ENCODE results near the gene QKI. TPM values are rescaled to one million over a fixed set of nuclear protein-coding genes. Genes with fewer than 3 reads are reported as not detected.
"Not testable (repeated sequence)": the region's sequence is repeated elsewhere in the genome, so short reads cannot be mapped to it uniquely, and the experiment has no call there.

The QKI gene
- total RNA-seq (2014; rRNA removed; shearing (Covaris generic)): 61.1 and 62.9 TPM in 2 replicates
- polyA plus RNA-seq (2015; cell fraction: cytosol; rRNA removed): 55.8 and 82.3 TPM in 2 replicates
- polyA plus RNA-seq (2015; cell fraction: nucleus; rRNA removed): 33.4 and 35.4 TPM in 2 replicates

DNA sequence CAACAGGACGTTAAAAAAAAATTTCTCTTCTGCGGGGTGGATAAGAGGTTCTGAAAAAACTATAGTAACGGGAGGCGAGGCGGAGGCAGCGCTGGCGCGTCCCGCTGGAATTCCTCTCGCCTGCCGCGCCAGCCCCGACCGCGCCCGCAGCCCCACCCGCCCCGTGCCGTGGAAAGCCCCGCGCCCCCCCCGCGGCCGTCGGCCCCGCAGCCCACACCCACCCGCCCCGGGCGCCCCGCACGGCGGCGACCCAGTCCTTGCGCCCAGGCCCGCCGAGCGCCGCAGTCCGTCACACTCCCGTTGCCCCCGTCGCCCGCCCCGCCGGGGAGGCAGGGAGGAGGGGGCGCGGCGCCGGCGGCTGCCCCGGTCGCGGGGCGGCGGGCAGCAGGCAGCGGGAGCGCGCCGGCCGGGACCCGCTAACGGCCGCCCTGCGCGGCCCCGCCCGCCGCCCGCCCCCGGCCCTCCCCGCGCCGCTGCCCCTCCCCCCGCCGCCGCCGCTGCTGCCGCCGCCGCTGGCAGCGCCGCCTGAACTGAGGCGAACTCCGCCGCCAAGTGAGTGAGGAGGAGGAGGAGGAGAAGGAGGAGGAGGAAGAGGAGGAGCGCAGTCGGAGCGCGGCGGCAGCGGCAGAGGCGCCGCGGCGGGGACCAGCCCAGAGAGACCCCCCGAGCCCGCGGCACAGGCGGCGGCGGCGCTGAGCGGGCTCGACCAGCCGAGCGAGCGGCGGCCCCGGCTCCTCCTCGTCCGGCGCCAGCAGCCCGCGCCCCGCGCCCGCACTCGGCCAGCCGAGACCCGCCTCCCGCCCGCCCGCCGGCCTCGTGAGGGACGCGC, at the start of gene QKI:
QKI (plus strand) TSS at position 602 of the 829 bp plus-strand sequence. CDS start 476 bp downstream, outside the sequence.
- in situ Hi-C loops (cut with HindIII; ENCODE audit: low pct_unique_long_range_greater_than_20kb, low sequenced_read_pairs): no loop called here
- peak; percentile 67 for DNase-seq (ENCODE audit: low read depth, low spot score)

DNA sequence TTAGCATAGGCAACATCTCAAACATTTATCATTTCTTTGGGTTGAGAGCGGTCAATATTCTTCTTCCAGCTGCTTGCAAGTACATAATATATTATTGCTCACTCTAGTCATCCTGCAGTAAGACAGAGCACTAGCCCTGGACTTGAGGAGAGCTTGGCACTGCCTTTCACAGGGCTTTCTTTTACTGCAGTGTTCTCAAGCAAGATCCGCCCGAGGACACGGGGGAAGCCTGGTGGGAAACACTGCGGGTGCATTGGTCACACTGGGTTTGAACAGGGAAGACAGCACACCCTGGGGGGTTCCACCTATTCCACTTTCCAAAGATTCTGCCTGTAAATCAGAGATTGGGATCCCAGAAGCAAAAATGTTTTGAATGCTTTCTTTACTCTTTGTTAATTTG, 48.2 kb upstream of the QKI start:
- in situ Hi-C loops (cut with HindIII; ENCODE audit: low pct_unique_long_range_greater_than_20kb, low sequenced_read_pairs): no loop called here
- no peak for DNase-seq (ENCODE audit: low read depth, low spot score)

DNA sequence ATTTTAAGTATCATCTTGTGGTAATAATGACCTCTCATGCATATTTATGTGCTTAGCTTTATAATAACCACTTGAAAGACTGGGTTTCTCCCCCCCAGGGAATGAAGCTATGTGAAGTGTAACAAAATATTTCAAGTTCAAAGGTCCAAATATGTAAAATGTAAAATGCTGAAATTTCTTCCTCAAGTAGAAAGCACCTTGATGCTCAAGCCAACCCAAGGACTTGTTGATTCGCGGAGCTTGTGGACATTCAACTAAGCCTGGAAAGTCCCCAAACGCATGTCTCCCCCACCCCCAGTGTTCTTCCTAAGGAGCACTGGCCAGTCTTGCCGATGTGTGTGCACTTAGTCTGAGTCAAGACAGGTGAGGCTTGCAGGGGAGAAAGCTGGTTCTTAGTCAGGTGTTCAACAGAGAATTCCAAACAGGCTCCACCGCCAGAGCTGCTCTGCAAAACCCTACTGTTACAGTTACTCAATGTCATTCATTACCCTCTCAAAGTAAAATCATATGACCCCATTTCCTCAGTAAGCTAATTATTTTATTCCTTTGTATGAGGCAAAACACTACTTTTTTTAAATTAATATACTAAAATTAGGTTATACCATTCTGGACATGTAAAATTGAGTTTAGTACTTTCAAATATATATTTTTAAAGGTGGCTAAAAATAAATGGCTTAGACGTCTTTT, 46.9 kb upstream of the QKI start:
- DNase-seq (ENCODE audit: low read depth, low spot score): no peak
- in situ Hi-C loops (cut with HindIII; ENCODE audit: low pct_unique_long_range_greater_than_20kb, low sequenced_read_pairs): no loop called here

DNA sequence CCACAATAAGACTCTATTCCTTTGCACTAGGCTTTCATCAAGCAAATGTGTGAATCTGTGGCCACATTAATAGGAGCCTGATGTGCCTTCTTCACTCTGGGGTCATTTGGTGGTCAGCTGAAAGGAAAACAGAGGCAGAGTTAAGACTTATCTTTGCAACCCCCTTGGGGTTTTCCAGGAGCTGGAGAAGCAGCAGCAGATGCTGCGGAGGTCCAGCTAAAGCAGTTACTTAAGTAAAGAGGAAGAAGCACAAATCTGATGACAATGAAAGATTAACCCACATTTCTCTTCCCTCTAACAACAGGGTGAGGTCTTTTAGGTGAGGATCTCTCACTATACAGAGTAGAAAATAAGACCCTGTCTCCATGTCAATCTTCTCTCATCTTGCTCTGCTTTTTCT, 45.4 kb upstream of the QKI start:
- in situ Hi-C loops (cut with HindIII; ENCODE audit: low pct_unique_long_range_greater_than_20kb, low sequenced_read_pairs): no loop called here
- no peak for DNase-seq (ENCODE audit: low read depth, low spot score)

DNA sequence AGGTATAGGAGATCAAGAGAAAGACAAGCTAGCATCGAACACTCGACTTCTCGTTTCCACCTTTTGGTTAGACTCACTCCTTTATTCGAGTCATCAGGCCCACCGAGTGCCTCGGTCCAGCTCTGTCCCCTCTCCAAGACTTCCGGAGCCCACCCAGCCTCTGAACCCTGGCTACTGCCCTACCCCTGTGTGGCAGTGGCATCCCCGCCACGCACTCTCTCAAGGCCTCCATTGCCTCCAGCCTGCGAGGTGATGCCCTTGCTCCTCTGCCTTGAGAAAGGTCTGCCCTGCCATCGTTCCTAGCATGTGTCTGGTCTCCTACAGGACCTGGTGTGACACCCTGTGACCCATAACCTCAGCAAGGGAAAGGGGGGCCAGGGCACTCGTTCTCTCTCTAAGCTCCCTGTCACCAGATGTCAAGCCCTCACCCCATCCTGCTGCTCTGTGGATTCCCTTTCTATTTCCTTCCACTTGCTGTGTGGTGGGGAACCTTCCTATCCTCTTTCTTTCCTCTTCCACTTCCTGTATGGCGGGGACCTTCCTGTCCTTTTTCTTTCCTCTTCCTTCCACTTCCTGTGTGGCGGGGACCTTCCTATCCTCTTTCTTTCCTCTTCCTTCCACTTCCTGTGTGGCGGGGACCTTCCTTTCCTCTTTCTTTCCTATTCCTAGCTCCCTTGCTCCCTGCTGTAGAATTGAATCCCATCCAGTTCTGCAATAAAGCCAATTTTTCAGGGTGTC, 44.7 kb upstream of the QKI start:
- no peak for DNase-seq (ENCODE audit: low read depth, low spot score)
- in situ Hi-C loops (cut with HindIII; ENCODE audit: low pct_unique_long_range_greater_than_20kb, low sequenced_read_pairs): no loop called here

DNA sequence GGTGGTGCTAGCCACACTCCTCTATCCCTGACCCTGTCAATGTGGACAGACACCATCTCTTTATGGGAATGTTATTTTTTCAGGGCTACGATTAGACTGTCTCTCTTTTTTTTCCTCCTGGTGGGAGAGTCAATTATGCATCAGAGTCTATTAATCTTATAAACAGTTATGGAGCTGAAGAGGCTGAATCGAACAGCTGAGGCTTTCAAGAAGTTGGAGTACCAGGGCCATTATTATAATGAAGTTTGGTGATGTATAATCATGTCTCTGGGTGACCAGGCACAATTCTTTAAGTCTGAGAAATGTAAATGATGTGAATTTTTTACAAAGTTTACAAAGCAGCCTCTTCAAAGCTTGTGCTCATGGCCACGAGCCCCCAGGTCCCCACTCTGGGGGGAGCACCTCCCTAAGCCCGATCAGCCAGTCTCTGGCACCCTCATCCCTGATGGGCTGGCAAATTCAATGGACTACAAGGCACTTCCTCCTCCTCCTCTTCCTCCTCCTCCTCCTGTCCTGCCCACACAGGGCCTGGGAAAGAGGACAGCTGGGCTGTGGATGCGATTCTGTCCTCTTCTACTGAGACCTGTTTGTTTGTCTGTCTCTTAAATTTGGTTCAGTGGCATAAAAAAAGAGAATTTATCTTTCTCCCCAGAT, 43.9 kb upstream of the QKI start:
- no peak for DNase-seq (ENCODE audit: low read depth, low spot score)
- in situ Hi-C loops (cut with HindIII; ENCODE audit: low pct_unique_long_range_greater_than_20kb, low sequenced_read_pairs): no loop called here

DNA sequence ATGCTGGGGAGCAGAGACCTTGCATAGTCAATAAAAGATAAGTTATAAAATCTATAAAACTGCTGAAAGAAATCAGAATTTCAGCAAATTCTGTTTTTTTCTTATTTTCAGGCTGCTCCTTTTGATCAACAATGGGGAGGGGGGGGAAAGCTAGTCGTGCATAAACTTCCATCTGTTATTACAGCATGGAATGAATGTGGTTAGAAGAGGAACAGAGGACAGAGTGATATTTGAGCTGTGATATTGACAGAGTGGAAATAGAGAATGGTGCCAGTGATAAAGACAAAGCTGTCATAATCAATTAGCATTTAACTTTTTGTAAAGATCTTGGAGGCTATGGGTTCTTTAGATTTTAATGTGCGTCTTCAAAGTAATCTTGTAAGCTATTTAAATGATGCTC, 43.4 kb upstream of the QKI start:
- in situ Hi-C loops (cut with HindIII; ENCODE audit: low pct_unique_long_range_greater_than_20kb, low sequenced_read_pairs): no loop called here
- no peak for DNase-seq (ENCODE audit: low read depth, low spot score)

DNA sequence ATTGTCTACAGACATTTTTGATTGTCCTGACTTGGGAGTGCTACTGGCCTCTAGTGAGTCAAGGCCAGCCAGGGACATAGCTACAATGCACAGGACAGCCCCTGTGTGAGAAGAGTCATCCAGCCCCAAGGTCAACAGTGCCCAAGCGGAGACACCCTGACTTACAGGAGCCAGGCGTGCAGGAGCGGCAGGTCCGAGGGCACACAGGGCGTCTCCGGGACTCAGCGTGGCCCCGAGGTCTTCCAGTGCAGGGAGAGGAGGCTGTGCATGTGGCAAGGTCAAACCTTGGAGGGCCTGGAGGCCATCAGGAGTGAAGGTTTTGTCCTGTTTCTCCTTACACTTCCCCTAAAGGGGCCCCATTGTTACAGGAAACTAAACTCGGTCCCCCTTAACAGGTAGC, 41.3 kb upstream of the QKI start:
- DNase-seq (ENCODE audit: low read depth, low spot score): no peak
- in situ Hi-C loops (cut with HindIII; ENCODE audit: low pct_unique_long_range_greater_than_20kb, low sequenced_read_pairs): no loop called here

DNA sequence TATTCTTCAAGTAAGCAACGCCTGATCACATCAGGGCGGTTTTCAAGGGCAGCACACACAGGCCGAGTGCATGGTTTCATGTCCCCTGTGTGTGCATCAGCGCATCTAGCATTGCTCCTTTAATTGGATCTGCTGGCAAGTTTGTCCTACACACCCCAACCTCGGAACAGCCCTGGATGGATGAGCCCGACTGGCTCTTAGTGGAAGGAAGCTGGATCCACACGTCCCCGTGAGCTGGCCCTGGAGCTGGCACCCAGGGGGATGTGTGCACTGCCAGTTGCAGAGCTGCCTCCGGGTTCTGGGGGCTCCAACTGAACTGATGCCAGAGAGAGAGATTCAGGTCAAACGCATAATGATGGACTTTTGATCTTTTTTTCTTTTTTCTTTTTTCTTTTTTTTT, 39.2 kb upstream of the QKI start:
- no peak for DNase-seq (ENCODE audit: low read depth, low spot score)
- in situ Hi-C loops (cut with HindIII; ENCODE audit: low pct_unique_long_range_greater_than_20kb, low sequenced_read_pairs): no loop called here

DNA sequence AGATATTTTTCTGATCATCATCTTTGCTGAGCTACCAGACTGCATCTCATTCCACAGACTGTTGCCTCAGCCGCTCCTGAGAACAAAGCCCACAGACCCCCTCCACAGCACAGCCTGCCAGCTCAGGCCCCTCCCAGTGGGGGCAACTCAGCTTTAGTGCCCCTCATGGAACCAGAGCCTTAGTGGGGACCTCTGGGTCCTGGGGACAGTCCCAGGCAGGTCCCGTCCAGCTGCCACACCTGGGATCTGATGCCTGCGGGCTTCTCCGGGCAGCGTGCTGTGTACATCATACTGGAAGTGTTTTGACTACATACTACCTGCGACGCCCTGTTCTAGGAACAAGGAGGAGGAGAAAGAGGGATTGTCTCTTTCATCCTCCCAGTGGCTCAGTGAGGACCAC, 38.3 kb upstream of the QKI start:
- in situ Hi-C loops (cut with HindIII; ENCODE audit: low pct_unique_long_range_greater_than_20kb, low sequenced_read_pairs): no loop called here

DNA sequence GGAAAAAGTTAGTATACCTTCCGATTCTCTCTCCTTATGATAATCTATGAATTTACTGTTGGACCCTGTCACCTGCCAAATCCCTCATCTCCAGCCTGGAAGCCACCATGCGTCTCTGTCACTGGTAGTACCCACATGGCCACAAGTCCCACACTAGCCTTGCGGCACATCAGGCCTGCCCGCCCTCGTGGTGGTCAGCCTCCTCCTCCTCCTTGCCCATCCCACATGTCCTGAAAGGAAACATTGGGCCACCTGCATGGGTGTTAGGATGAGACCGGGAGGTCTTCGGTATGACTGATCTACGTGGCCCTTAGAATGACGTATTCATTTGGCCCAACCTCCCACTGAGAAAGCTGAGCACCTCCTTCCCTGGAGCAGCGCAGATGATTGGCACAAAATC, 37.0 kb upstream of the QKI start:
- in situ Hi-C loops (cut with HindIII; ENCODE audit: low pct_unique_long_range_greater_than_20kb, low sequenced_read_pairs): no loop called here

More for the DNA sequence above, 38.3 kb upstream of the QKI start:
- DNase-seq (ENCODE audit: low read depth, low spot score): no peak

DNA sequence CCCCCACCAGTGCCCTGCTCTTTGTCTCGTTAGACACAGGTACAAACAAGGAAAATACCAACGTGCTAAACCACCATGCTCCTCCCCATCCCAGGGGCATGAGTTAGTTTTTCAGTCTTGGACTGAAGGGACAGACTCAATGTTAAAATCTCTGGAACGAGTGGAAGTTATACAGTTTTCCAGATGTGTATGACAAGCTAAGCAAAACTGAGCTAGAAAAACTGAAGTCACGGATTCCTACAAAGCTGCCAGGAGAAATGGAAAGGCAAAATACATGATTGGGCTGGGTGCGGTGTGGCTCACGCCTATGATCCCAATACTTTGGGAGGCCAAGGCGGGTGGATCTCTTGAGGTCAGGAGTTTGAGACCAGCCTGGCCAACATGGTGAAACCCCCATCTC, 34.3 kb upstream of the QKI start:
- DNase-seq (ENCODE audit: low read depth, low spot score): no peak
- in situ Hi-C loops (cut with HindIII; ENCODE audit: low pct_unique_long_range_greater_than_20kb, low sequenced_read_pairs): no loop called here

More for the DNA sequence above, 37.0 kb upstream of the QKI start:
- no peak for DNase-seq (ENCODE audit: low read depth, low spot score)

DNA sequence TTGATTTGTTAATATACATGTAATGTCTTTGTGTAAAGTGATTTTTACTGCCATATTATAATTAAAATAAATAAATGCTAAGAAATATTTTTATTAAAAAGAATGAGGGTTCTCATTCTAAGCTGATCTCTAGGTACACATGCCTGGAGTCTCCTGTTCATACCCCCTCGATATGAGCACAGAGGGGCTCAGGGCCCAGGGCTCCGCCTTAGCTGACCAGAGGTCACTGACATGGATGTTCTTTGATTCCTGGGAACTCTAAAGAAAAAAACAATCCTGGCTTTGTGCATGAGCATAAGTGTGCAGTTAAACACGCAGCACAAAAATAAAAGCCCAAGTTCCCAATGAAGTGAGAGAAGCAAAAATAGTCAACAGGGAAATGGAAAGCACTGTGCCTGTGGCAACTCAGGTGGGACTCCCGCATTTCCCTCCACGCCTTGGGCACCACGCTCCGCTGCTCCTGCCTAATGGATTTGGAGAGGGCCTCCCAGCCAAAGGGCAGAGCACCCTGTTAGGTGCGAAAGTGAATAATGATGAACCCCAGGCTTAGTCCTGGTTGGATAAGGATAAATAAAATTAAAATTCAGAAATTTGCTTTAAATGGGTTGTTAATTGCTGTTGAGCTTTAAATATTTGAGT, 33.3 kb upstream of the QKI start:
- in situ Hi-C loops (cut with HindIII; ENCODE audit: low pct_unique_long_range_greater_than_20kb, low sequenced_read_pairs): no loop called here
- DNase-seq (ENCODE audit: low read depth, low spot score): no peak

DNA sequence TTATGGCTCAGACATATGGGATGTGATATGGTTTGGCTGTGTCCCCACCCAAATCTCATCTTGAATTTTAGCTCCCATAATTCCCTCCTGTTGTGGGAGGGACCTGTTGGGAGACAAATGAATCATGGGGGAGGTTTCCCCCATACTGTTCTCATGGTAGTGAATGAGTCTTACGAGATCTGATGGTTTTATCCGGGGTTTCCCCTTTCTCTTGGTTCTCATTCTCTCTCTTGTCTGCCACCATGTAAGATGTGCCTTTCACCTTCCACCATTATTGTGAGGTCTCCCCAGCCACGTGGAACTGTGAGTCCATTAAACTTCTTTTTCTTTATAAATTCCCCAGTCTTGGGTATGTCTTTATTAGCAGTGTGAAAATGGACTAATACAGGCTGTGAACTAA, 31.1 kb upstream of the QKI start:
- in situ Hi-C loops (cut with HindIII; ENCODE audit: low pct_unique_long_range_greater_than_20kb, low sequenced_read_pairs); DNase-seq (ENCODE audit: low read depth, low spot score): not testable (repeated sequence)

DNA sequence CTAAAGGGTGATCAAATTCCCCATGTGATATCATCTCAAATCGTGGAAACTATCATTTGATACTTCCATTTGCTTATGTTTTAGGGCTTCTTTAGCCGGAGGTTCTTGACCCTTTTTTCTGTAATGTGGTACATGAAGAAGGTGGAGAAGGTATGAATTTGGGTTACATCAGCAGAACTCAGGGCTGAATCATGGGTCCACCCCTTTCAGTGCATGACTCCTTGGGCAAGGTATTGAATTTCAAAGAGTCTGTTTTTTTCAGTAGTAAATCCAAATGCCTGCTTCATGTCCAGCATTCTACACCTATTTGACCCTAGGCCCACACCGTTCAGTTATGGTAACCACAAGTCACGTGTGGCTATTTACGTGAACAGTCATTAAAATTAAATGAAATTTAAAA, 30.6 kb upstream of the QKI start:
- no peak for DNase-seq (ENCODE audit: low read depth, low spot score)
- in situ Hi-C loops (cut with HindIII; ENCODE audit: low pct_unique_long_range_greater_than_20kb, low sequenced_read_pairs): no loop called here

DNA sequence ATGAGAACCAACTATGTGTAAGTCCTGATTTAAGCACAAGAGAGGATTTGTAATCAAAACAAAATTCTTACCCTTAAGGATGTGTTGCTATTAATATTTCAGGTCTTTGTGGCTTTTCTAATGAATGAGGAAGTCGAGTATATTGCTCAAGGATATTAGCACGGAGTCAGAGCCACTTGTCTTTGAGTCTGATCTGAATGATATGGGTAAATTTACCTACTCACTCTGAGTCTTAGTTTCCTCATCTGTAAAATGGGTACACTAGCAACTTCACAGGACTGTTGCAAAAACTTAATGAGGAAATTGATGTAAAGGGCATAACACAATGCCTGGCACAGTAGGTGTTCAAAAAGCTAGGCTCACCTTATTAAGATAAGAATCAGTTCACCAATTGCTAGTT, 30.0 kb upstream of the QKI start:
- DNase-seq (ENCODE audit: low read depth, low spot score): no peak
- in situ Hi-C loops (cut with HindIII; ENCODE audit: low pct_unique_long_range_greater_than_20kb, low sequenced_read_pairs): no loop called here

DNA sequence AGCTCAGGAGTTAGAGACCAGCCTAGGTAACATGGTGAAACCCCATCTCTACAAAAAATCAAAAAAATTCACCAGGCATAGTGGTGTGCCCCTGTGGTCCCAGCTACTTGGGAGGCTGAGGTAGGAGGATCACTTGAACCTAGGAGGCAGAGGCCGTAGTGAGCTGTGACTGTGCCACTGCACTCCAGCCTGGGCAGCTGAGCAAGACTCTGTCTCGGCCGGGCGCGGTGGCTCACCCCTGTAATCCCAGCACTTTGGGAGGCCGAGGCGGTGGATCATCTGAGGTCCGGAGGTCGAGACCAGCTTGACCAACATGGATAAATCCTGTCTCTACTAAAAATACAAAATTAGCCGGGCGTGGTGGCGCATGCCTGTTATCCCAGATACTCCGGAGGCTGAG, 29.0 kb upstream of the QKI start:
- DNase-seq (ENCODE audit: low read depth, low spot score); in situ Hi-C loops (cut with HindIII; ENCODE audit: low pct_unique_long_range_greater_than_20kb, low sequenced_read_pairs): not testable (repeated sequence)
